WTC11 (cell line): ENCODE results near the gene OSBPL5.

Source experiments
- CTCF ChIP-seq: fragments of 200-600 bp; IDR thresholded peaks from 2 replicates; pipeline ENCODE4 v1.8.0; 2022; ENCODE audit warnings: antibody characterized with exemption
- JUN ChIP-seq: sonication (generic); formaldehyde crosslinking; IDR thresholded peaks from 2 replicates; pipeline ENCODE4 v1.8.0; 2023; ENCODE audit warnings: mild to moderate bottlenecking, missing genetic modification reagents
- SP1 ChIP-seq: sonication (generic); formaldehyde crosslinking; conservative IDR thresholded peaks from 2 replicates; pipeline ENCODE4 v1.8.1; 2022; ENCODE audit warnings: missing genetic modification reagents
- STAT6 ChIP-seq: sonication (generic); formaldehyde crosslinking; conservative IDR thresholded peaks from 2 replicates; pipeline ENCODE4 v1.8.1; 2023; ENCODE audit warnings: mild to moderate bottlenecking, low read depth, missing genetic modification reagents, moderate library complexity
- TF ChIP-seq, protein P1 (sequence below): fragments of 250-450 bp; sonication (Bioruptor Pico); IDR thresholded peaks from 2 replicates; pipeline ENCODE4 v1.8.0; 2021; ENCODE audit warnings: mild to moderate bottlenecking

- TF ChIP-seq JUN (CRISPR knock-in tag) (no peak), STAT6 (no peak), SP1 (CRISPR knock-in tag) (no peak), CTCF (no peak)
- TF ChIP-seq, protein P1, sequence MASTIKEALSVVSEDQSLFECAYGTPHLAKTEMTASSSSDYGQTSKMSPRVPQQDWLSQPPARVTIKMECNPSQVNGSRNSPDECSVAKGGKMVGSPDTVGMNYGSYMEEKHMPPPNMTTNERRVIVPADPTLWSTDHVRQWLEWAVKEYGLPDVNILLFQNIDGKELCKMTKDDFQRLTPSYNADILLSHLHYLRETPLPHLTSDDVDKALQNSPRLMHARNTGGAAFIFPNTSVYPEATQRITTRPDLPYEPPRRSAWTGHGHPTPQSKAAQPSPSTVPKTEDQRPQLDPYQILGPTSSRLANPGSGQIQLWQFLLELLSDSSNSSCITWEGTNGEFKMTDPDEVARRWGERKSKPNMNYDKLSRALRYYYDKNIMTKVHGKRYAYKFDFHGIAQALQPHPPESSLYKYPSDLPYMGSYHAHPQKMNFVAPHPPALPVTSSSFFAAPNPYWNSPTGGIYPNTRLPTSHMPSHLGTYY (CRISPR knock-in tag) = no peak
These were observed 28.3 kb downstream of the OSBPL5 start for GRCh38 chr11:3136546-3137455.
